SK-N-MC (cell line): Measurements from ENCODE around the gene TRABD.

Experiments used
- EZH2 ChIP-seq: fragments of 200-600 bp; sonication (generic); IDR thresholded peaks from one replicate; pipeline ENCODE4 v1.6.1; 2017; ENCODE audit warnings: antibody characterized with exemption
- FOXP2 ChIP-seq: optimal IDR thresholded peaks from 2 replicates; pipeline ENCODE3; 2011; ENCODE audit warnings: mild to moderate bottlenecking, moderate library complexity; ENCODE audit not compliant: insufficient read depth; ENCODE audit errors: extremely low read length, control extremely low read depth
- POLR2AphosphoS5 ChIP-seq: IDR thresholded peaks from 2 replicates; pipeline ENCODE4 v1.6.1; 2012; ENCODE audit warnings: mild to moderate bottlenecking, low read depth, low read length, borderline replicate concordance

DNA sequence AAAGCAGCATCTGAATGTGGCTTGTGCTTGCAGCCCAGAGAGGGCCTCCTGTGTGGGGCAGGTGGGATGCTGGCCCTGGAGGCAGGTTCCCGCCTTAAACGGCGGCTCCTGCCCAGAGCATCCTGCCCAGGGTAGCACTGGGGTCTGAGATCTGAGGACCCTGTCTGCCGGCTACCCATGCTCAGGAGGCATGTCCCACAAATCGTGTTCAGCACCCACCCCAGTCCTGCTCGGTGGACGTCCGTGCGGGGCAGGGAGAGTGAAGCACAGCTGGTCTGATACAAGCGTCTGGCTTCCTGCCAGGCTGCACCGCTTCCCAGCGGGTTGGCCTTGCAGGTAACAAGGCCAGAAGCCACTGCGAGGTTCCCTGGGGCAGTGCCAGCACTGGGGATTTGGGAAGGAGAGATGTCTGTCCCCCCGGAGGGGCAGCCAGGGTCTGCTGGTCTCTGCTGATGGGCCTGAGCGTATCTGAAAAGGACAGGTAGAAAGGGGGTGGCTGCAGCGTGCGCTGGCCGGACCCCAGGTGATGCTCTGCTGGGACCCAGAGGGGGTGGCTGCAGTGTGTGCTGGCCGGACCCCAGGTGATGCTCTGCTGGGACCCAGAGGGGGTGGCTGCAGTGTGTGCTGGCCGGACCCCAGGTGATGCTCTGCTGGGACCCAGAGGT is 3.6 kb downstream of the TRABD start:
- no peak for TF ChIP-seq POLR2AphosphoS5
- no peak for TF ChIP-seq EZH2
- no peak for TF ChIP-seq FOXP2
